Epithelial cell of prostate (primary cell): ENCODE measurements around the gene AURKA.
"Not testable (repeated sequence)": the region's sequence is repeated elsewhere in the genome, so short reads cannot be mapped to it uniquely, and the experiment has no call there.

Experiments
- DNase-seq: peaks from one replicate; pipeline ENCODE4 v3.0.0-alpha.2; 2011; ENCODE audit warnings: low read depth, low spot score
- H3K27ac ChIP-seq: fragments of 450-650 bp; 2 replicates; pipeline ENCODE4 v1.5.1; 2017; ENCODE audit warnings: mild to moderate bottlenecking

Gene AURKA

GRCh38 chr20:56392881-56393482 is 967 bp upstream of the AURKA start:
- DNase-seq: no peak

GRCh38 chr20:56391596-56392131 is 351 bp downstream of the AURKA start:
- no peak for DNase-seq
- H3K27ac ChIP-seq: peak overlapping the region; percentile 89

More at GRCh38 chr20:56392881-56393482, 967 bp upstream of the AURKA start:
- H3K27ac ChIP-seq: peak overlapping the region; percentile 89

- DNase-seq: no peak
Measured at GRCh38 chr20:56391037-56391436, 978 bp downstream of the AURKA start.

GRCh38 chr20:56390396-56390795 is 1.6 kb downstream of the AURKA start:
- DNase-seq, H3K27ac ChIP-seq: not testable (repeated sequence)

More at GRCh38 chr20:56391037-56391436, 978 bp downstream of the AURKA start:
- no peak overlapping the region for H3K27ac ChIP-seq

DNA sequence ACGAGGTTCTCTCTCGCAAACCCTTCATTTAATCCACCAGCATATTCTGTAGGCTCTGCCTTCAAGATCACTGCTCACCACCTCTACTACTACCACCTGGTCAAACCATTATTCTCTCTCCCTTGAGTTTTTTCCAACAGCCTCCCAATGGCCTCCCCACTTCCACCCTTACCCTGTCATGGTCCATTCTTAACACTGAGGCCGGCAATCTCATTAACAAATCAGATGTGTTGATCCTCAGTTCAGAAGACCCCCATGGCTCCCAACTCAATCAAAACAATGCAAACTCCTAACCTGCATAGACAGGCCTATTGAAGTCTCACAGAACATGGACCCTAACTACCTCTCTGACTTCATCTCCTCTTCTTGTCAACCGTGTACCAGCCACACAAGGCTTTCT is 2.2 kb downstream of the AURKA start:
- no peak overlapping the region for H3K27ac ChIP-seq
- no peak for DNase-seq

- H3K27ac ChIP-seq: no peak overlapping the region
- DNase-seq: no peak
Measured at GRCh38 chr20:56388882-56389281, 3.1 kb downstream of the AURKA start.

- no peak overlapping the region for H3K27ac ChIP-seq
Measured at GRCh38 chr20:56386219-56386618, 5.8 kb downstream of the AURKA start.

GRCh38 chr20:56385130-56385529 is 6.9 kb downstream of the AURKA start:
- no peak overlapping the region for H3K27ac ChIP-seq
- DNase-seq: no peak

More at GRCh38 chr20:56386219-56386618, 5.8 kb downstream of the AURKA start:
- no peak for DNase-seq

DNA sequence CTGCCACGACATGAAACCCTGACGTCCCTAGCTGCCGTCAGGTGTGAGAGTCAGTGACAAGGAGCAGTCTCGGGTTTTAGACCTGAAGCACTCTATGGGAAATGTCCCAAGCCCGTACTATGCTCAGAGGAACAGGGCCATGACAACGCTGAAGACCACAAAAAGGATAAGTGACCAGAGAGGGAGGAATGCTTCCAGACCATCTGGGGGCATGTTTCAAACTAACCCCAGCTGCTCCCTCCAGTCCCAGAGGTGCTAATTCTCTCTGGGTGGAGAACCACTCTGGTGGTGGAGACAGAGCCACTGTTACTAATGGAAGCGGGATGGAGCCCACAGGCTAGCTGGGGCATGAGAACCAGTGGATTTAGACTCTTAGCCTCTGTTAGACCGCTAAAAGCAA is 8.7 kb downstream of the AURKA start:
- DNase-seq: no peak
- no peak overlapping the region for H3K27ac ChIP-seq

DNA sequence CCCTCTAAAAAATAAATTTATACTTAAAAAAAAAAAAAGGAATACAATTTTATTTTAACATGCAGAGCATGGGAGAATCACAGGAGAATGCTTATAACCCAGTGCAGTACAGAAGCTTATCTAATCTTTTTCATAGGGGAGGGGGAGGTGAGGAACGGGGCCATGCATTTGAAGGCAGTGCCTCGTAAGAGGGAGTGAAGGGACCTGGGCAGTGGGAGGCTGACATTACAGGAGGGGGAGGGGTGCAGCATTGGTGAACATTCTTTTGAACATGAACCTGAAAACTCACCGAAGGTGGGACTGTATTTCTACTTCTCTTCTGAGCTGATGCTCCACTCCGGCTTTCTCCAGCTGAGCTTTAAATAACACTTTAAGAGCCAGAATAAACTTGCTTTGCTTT is 9.3 kb downstream of the AURKA start:
- no peak for DNase-seq
- no peak overlapping the region for H3K27ac ChIP-seq

DNA sequence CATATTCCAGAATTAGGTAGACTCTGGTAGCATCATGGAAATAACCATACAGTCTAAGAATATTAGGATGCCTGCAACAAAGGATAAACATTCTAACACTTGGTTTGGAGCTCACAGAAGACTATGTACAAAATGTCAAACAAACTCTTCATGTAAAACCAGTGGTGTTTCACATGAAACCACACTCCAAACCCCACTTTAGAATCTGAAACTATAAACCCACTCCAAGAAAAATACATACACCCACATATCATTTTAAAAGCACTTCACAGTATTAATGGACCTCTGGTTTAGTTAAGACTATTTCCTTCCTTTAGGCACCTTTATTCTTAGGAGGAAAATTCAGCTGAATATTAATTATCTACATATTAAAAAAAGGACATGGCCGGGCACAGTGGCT is 10.5 kb downstream of the AURKA start:
- H3K27ac ChIP-seq: no peak overlapping the region
- no peak for DNase-seq

GRCh38 chr20:56380375-56380774 is 11.6 kb downstream of the AURKA start:
- H3K27ac ChIP-seq: no peak overlapping the region
- no peak for DNase-seq

DNA sequence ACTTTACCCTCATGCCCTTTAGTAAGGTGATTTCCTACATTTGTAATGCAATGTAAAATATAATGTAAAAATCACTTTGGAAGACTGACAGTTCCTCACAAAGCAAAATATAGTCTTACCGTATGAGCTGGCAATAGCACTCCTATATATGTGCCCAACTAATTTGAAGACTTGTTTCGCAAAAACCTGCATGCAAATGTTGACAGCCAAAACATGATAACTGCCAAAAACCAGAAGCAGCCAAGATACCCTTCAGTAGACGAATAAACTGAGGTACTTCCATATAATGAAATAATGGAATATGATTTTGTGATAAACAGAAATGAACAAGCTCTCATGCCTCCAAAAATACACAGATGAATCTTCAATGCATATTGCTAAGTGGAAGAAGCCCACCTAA is 13.6 kb downstream of the AURKA start:
- no peak overlapping the region for H3K27ac ChIP-seq
- DNase-seq: no peak

GRCh38 chr20:56376331-56376730 is 15.7 kb downstream of the AURKA start:
- no peak overlapping the region for H3K27ac ChIP-seq
- DNase-seq: no peak

DNA sequence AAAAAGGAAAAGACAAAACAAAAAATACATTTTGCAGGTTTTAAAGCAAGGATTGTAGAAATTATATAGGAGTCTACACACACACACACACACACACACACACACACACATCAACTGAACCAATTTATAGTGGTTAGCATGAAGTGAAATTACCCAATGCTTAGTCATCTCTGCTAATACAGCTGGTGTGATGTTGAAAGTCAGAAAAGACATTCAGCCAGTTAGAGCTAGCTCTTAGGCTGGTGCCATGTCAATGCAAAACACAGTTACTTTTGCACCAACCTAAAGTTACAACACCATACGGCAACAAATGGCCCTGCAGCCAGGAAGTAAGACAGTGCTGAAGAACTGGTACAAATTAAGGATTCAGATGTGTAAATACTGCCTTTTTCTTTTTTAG is 18.1 kb downstream of the AURKA start:
- DNase-seq: peak; percentile 88
- H3K27ac ChIP-seq: peak overlapping the region; percentile 57

- DNase-seq: no peak
- H3K27ac ChIP-seq: no peak overlapping the region
Measured at GRCh38 chr20:56372850-56373249, 19.2 kb downstream of the AURKA start.

GRCh38 chr20:56371977-56372376 is 20.0 kb downstream of the AURKA start:
- H3K27ac ChIP-seq: no peak overlapping the region
- no peak for DNase-seq

DNA sequence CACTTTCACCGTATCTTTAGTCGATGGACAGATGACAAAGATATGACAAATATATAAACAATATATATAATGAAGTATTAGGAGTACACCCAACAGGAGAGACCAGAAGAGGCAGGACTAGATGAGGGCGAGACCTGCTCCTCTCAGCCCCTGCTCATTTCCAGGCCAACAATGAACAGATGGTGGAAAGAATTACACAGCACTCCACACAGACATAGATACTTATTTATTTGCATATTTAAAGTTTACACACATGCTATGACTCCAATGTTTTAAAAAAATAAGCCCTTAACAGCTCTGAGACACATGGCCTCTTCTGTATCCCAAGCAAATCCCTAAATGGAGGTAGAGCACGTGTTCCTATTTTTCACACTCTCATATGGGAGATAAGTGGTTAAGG is 22.8 kb downstream of the AURKA start:
- no peak overlapping the region for H3K27ac ChIP-seq
- DNase-seq: no peak

GRCh38 chr20:56368351-56369134 is 23.5 kb downstream of the AURKA start:
- DNase-seq: no peak
- no peak overlapping the region for H3K27ac ChIP-seq

- H3K27ac ChIP-seq: no peak overlapping the region
- no peak for DNase-seq
Measured at GRCh38 chr20:56363491-56363890, 28.5 kb downstream of the AURKA start.

- H3K27ac ChIP-seq: no peak overlapping the region
Measured at GRCh38 chr20:56362833-56363413, 29.1 kb downstream of the AURKA start.

More at GRCh38 chr20:56362833-56363413, 29.1 kb downstream of the AURKA start:
- no peak for DNase-seq
